Cardiac fibroblast (primary cell): Measurements from ENCODE around the gene TUBGCP4.

ENCODE experiments used
- DNase-seq, 2 donors: peaks; one replicate each; pipeline versions ENCODE4 v3.0.0 to v3.0.0-alpha.2; 2010; ENCODE audit warnings: low read depth in 2 of 2
- H3K4me3 ChIP-seq, 2 donors: replicated peaks in 1 of 2; 1 replicate in 1 of 2; 2 replicates in 1 of 2; pipeline ENCODE4 v1.5.1; 2011; ENCODE audit warnings: low read depth in 2 of 2, low read length in 2 of 2, mild to moderate bottlenecking in 2 of 2, moderate library complexity in 1 of 2
- TF ChIP-seq, protein P1 (sequence below): IDR thresholded peaks from one replicate; pipeline ENCODE4 v1.5.1; 2011; ENCODE audit warnings: low read depth, mild to moderate bottlenecking, low read length, inconsistent platforms

The TUBGCP4 gene

DNA sequence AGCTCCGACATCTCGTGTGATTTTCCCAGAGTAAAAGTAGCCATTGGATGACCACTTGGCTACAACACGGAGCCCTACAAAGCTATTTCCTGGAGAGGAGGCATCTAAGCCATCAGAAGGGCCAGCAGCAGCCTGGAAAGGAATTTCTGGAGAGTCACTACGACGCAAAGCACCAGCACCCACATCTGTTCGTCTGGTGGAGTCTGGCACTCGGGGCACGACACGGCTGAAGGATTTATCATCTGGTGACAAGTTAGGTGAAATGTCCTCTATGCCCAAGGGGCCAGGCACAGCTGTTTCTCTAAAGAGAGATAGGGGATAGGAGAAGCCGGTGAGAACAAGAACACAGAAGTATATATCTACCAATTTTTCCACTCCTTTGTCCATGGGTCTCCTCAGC, 49.5 kb downstream of the TUBGCP4 start:
- no peak overlapping the region for H3K4me3 ChIP-seq
- DNase-seq: no peak
- TF ChIP-seq, protein P1, sequence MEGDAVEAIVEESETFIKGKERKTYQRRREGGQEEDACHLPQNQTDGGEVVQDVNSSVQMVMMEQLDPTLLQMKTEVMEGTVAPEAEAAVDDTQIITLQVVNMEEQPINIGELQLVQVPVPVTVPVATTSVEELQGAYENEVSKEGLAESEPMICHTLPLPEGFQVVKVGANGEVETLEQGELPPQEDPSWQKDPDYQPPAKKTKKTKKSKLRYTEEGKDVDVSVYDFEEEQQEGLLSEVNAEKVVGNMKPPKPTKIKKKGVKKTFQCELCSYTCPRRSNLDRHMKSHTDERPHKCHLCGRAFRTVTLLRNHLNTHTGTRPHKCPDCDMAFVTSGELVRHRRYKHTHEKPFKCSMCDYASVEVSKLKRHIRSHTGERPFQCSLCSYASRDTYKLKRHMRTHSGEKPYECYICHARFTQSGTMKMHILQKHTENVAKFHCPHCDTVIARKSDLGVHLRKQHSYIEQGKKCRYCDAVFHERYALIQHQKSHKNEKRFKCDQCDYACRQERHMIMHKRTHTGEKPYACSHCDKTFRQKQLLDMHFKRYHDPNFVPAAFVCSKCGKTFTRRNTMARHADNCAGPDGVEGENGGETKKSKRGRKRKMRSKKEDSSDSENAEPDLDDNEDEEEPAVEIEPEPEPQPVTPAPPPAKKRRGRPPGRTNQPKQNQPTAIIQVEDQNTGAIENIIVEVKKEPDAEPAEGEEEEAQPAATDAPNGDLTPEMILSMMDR: no peak

DNA sequence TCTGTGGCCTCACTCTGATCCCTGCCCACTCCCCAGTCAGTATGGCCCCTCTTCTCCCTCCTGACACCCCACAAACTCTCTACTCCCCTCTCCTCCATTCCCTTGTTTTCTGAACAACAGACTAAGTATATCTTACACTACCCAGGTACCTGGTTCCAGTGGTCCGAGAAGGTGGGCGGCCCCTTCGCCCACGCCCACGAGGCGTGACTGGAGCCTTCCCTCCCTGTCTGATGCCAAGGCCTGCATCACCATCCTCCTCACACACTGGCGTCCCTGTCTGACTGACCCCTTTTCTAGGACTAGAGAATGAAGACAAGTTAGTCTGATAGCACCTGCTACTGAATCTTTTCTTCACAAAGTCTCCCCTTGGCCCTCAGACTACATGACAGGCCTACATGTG, 50.0 kb downstream of the TUBGCP4 start:
- no peak overlapping the region for H3K4me3 ChIP-seq
- TF ChIP-seq, protein P1: no peak
- DNase-seq: no peak

DNA sequence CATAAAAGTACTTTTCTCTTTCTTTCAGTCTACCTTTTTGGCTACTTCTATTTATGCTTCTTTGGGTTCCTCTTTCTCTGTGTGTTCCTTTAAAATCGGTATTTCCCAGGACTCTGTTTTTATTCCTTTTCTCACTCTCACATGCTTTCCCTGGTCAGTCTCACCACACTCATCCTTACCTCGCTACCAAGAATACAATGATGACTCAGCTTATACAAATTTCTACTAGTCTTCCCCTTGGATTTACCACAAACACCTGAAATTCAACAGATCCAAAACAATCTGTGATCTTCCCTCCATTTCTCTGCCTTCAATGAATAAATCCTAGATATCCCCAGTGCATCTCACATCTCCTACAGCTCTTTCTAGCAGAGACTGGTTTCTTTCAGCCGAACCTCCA, 52.9 kb downstream of the TUBGCP4 start:
- no peak overlapping the region for H3K4me3 ChIP-seq
- TF ChIP-seq, protein P1: no peak
- no peak for DNase-seq

DNA sequence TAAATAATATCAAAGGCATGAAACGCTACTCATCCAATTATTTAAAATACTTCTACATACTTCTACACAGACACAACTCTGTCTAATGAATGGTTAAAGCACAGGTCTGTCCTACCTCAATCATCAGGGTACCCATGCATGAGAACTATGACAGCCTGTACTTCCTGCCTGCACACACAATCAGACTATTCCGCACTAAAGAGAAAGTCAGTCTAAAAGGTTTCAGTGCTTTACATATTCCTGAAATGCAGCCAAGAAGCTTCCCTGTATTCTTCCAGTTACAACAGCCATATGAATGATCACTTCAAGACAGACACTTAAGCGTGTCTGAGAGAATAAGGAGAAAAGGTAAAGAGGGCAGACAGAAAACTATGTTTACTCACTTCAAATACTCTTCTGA, 58.8 kb downstream of the TUBGCP4 start:
- TF ChIP-seq, protein P1: no peak
- DNase-seq: peak in 1 of 2 donors; percentile 10
- no peak overlapping the region for H3K4me3 ChIP-seq

DNA sequence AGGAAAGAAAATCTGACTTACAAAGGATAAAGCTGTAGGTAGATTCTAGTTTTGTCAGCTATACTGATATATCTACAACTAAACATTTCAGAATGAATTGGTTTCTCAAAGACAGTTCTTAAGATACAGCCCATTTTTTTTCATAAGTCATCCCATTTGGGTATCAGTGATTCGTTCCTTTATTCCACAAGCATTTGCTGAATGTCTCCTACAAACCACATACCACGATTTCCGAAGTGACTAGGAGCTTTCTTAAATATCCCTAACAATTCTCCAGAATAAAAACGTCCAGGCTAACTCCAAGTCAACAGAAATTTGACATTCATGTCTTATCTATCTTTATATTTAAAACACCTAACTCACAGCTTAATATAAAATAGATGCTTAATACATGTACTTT, 62.3 kb downstream of the TUBGCP4 start:
- peak in 1 of 2 donors; percentile 18 for DNase-seq

DNA sequence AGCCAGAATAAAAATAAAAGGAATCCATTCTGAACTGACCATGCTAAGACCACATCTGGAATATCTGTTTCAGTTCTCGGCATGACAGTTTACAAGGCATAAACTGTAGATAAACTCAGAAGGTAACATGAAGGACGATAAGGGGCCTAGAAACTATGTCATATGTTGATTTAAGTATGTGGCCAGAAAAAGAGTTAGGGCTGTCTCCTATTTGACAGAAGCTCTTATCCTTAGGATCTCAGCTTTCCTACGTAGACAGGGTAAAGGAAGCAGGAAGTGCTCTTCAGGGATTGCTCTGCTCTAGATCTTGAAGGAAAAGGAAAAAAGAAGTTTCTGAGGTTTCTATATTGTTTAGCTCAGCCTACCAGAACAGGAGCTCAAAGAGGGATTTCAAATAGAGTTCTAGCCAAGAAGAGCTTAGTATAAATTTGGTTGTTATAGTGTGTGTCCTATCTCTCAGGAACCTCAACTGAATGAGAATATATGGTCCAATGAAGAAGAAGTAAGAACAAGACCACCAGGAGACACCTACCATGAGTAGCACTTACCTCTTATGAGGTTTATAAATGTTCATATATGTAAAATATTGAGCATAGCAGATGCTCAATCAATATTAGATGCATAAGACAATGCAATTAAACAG, 62.9 kb downstream of the TUBGCP4 start:
- H3K4me3 ChIP-seq: no peak overlapping the region
- TF ChIP-seq, protein P1: no peak
- DNase-seq: no peak

More for the DNA sequence above, 62.3 kb downstream of the TUBGCP4 start:
- TF ChIP-seq, protein P1: no peak
- no peak overlapping the region for H3K4me3 ChIP-seq

DNA sequence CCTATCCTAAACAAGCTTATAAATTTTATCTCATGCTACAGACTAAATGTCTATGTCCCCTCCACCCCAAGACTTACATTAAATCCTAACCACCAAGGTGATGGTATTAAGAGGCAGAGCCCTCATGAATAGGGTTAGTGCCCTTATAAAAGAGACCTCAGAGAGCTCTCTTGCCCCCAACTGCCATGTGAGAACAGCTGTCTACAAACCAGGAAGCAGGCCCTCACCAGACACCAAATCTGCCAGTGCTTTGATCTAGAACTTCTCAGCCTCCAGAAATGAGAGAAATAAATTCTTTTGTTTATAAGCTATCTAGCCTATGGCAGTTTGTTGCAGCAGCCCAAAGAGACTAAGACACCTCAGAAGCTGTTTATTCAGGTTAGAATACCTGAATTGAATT, 63.5 kb downstream of the TUBGCP4 start:
- H3K4me3 ChIP-seq: no peak overlapping the region
- DNase-seq: no peak
- TF ChIP-seq, protein P1: no peak
